ENCODE results near the gene DNAJC6. TPM values are rescaled to one million over a fixed set of nuclear protein-coding genes. Genes with fewer than 3 reads are reported as not detected.

The DNAJC6 gene
- total and polyA plus RNA-seq, 2 of the 13 experiments (the other 11 are each of a cell fraction or from before 2014, with no cell fraction given) = 1.0 to 1.6 TPM

DNA sequence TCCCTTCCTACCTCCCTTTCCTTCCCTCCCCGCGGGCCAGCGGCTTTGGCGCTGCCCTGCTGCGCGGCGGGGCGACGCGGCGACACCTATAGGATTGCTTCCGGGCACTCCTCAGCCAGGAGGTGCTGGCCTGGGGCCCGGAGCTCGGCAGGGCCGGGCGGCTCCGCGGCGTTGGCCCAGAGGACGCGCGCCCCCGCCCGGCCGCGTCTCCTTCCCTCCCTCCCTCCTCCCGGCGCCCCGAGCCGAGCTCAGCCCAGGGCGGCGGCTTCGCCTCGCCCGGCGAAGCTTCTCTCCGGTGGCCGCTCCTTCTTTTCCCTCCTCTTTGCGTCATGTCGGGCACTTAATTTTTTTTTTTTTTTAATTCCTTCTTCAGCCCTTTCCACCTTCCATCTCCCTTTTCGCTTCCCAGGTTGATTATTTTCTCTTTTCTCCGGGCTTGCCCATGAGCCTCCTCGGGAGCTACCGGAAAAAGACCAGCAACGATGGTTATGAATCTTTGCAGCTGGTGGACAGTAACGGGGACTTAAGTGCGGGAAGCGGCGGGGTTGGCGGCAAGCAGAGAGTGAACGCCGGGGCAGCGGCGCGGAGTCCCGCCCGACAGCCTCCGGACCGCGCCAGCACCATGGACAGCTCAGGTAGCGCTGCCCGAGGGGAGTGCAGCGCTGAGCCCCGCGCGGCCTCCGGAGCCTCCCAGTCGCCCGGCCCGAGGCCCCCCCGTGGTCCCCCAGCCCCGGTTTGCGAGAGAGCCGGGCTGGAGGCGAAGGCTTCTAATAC lies at the start of gene DNAJC6 (continued):
- TF ChIP-seq, protein P1, sequence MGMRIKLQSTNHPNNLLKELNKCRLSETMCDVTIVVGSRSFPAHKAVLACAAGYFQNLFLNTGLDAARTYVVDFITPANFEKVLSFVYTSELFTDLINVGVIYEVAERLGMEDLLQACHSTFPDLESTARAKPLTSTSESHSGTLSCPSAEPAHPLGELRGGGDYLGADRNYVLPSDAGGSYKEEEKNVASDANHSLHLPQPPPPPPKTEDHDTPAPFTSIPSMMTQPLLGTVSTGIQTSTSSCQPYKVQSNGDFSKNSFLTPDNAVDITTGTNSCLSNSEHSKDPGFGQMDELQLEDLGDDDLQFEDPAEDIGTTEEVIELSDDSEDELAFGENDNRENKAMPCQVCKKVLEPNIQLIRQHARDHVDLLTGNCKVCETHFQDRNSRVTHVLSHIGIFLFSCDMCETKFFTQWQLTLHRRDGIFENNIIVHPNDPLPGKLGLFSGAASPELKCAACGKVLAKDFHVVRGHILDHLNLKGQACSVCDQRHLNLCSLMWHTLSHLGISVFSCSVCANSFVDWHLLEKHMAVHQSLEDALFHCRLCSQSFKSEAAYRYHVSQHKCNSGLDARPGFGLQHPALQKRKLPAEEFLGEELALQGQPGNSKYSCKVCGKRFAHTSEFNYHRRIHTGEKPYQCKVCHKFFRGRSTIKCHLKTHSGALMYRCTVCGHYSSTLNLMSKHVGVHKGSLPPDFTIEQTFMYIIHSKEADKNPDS (CRISPR knock-in tag; IDR thresholded peaks at IDR 0.05) = no peak
- no peak for TF ChIP-seq RFX5 (IDR thresholded peaks at IDR 0.05; ENCODE audit: low read depth, low read length)
- TF ChIP-seq ZSCAN30 (CRISPR knock-in tag; IDR thresholded peaks at IDR 0.05) = no peak
- TF ChIP-seq NR3C1 (CRISPR knock-in tag; IDR thresholded peaks at IDR 0.05) = no peak
- TF ChIP-seq ZNF879 (CRISPR knock-in tag; IDR thresholded peaks at IDR 0.05) = 0 out of 2 replicates have a peak, but pooled peaks have one; percentile 80
- TF ChIP-seq, protein P2, sequence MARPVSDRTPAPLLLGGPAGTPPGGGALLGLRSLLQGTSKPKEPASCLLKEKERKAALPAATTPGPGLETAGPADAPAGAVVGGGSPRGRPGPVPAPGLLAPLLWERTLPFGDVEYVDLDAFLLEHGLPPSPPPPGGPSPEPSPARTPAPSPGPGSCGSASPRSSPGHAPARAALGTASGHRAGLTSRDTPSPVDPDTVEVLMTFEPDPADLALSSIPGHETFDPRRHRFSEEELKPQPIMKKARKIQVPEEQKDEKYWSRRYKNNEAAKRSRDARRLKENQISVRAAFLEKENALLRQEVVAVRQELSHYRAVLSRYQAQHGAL (CRISPR knock-in tag; IDR thresholded peaks at IDR 0.05; ENCODE audit: not compliant biosample characterization) = peak; percentile 75
- TF ChIP-seq KDM2A (CRISPR knock-in tag; IDR thresholded peaks at IDR 0.05; ENCODE audit: borderline replicate concordance, low read depth) = peak; percentile 85
- no peak for TF ChIP-seq YEATS2 (CRISPR knock-in tag; IDR thresholded peaks at IDR 0.05; ENCODE audit: borderline replicate concordance)
- TF ChIP-seq ZFP36L2 (CRISPR knock-in tag; IDR thresholded peaks at IDR 0.05) = 0 out of 2 replicates have a peak, but pooled peaks have one; percentile 77
- peak; percentile 68; the same call in 1 of the 2 replicates for TF ChIP-seq PRMT3 (CRISPR knock-in tag; IDR thresholded peaks at IDR 0.05; ENCODE audit: borderline replicate concordance, low read depth)
- TF ChIP-seq, protein P3, sequence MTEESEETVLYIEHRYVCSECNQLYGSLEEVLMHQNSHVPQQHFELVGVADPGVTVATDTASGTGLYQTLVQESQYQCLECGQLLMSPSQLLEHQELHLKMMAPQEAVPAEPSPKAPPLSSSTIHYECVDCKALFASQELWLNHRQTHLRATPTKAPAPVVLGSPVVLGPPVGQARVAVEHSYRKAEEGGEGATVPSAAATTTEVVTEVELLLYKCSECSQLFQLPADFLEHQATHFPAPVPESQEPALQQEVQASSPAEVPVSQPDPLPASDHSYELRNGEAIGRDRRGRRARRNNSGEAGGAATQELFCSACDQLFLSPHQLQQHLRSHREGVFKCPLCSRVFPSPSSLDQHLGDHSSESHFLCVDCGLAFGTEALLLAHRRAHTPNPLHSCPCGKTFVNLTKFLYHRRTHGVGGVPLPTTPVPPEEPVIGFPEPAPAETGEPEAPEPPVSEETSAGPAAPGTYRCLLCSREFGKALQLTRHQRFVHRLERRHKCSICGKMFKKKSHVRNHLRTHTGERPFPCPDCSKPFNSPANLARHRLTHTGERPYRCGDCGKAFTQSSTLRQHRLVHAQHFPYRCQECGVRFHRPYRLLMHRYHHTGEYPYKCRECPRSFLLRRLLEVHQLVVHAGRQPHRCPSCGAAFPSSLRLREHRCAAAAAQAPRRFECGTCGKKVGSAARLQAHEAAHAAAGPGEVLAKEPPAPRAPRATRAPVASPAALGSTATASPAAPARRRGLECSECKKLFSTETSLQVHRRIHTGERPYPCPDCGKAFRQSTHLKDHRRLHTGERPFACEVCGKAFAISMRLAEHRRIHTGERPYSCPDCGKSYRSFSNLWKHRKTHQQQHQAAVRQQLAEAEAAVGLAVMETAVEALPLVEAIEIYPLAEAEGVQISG (CRISPR knock-in tag; IDR thresholded peaks at IDR 0.05) = peak; percentile 82
- TF ChIP-seq ZNF30 (CRISPR knock-in tag; IDR thresholded peaks at IDR 0.05) = 0 out of 2 replicates have a peak, but pooled peaks have one; percentile 16
- no peak for TF ChIP-seq FOXO4 (CRISPR knock-in tag; conservative IDR thresholded peaks at IDR 0.05)
- no peak for TF ChIP-seq ZNF672 (CRISPR knock-in tag; IDR thresholded peaks at IDR 0.05)
- no peak; the same call in 1 of the 2 replicates for TF ChIP-seq PLSCR1 (CRISPR knock-in tag; IDR thresholded peaks at IDR 0.05; ENCODE audit: borderline replicate concordance)
- TF ChIP-seq, protein P4, sequence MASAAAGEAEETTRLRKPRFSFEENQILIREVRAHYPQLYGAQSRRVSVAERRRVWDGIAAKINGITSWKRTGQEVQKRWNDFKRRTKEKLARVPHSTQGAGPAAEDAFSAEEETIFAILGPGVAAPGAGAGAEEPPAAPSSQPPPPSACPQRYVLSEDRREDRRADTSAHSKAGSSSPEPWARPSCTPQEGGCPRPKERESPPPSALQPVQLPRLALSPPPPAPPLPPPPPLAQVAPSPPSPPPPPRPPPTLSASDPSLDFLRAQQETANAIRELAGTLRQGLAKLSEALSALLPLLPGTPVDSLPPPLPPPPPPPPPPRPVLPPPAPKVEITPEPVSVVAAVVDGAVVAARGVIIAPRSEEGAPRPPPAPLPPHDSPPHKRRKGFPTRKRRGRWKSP (CRISPR knock-in tag; IDR thresholded peaks at IDR 0.05) = peak; percentile 98
- TF ChIP-seq ATM (IDR thresholded peaks at IDR 0.05; ENCODE audit: borderline replicate concordance) = no peak
- no peak for TF ChIP-seq ZNF326 (CRISPR knock-in tag; IDR thresholded peaks at IDR 0.05; ENCODE audit: borderline replicate concordance)
- peak; percentile 94 for TF ChIP-seq ZMAT3 (CRISPR knock-in tag; conservative IDR thresholded peaks at IDR 0.05)
- TF ChIP-seq SP4 (CRISPR knock-in tag; IDR thresholded peaks at IDR 0.05) = peak; percentile 58; the same call in 1 of the 2 replicates
